HUES64 (cell line): ENCODE data around the gene EGR4.
A peak's percentile ranks its signal among the peaks of the same experiment; 100 is the strongest.

ENCODE experiments used
- H3K27ac ChIP-seq: 2 replicates; pipeline ENCODE4 v1.7.0; 2013; ENCODE audit warnings: low read depth, low read length, inconsistent platforms
- H3K27me3 ChIP-seq: 2 replicates; pipeline ENCODE4 v1.6.1; 2013; ENCODE audit warnings: mild to moderate bottlenecking, low read length; ENCODE audit not compliant: insufficient read depth
- H3K36me3 ChIP-seq: 2 replicates; pipeline ENCODE4 v1.6.1; 2013; ENCODE audit warnings: mild to moderate bottlenecking, low read length; ENCODE audit not compliant: insufficient read depth
- H3K4me1 ChIP-seq: 2 replicates; pipeline ENCODE4 v1.6.1; 2013; ENCODE audit warnings: mild to moderate bottlenecking, low read length, moderate library complexity; ENCODE audit not compliant: insufficient read depth
- H3K4me3 ChIP-seq: 2 replicates; pipeline ENCODE4 v1.5.1; 2013; ENCODE audit warnings: mild to moderate bottlenecking, low read length, moderate library complexity
- H3K9ac ChIP-seq: 2 replicates; pipeline ENCODE4 v1.6.1; 2013; ENCODE audit warnings: mild to moderate bottlenecking, low read depth, low read length
- H3K9me3 ChIP-seq: 2 replicates; pipeline ENCODE4 v1.6.1; 2013; ENCODE audit warnings: low read depth, low read length; ENCODE audit not compliant: insufficient read depth
- WGBS: fragments of 150-250, 120-280 bp; methylation state at CpG from one replicate; pipeline ENCODE4 v1.1.7; 2013; ENCODE audit warnings: missing lambda C conversion rate; 5-methylcytosine and 5-hydroxymethylcytosine counted together

EGR4 gene

GRCh38 chr2:73272270-73272669 lies 21.1 kb downstream of the EGR4 start:
- H3K36me3 ChIP-seq, result 0 out of 2 replicates have a peak, but pooled peaks cover 1% of the 10 kb centered on the region
- 80% methylated on average over 1 of the region's 1 CpG for WGBS

GRCh38 chr2:73269686-73270465 lies 23.5 kb downstream of the EGR4 start:
- Histone ChIP-seq H3K9ac (peak overlapping the region; percentile 54; the same call in 1 of the 2 replicates), H3K4me1 (no peaks in the 10 kb centered on the region), H3K27me3 (peaks cover 47% of the 10 kb centered on the region), H3K36me3 (no peaks in the 10 kb centered on the region), H3K9me3 (no peaks in the 10 kb centered on the region), H3K27ac (no peak overlapping the region), H3K4me3 (peak overlapping the region; percentile 51)
- 20% methylated on average over 21 of the region's 22 CpGs for WGBS

More at GRCh38 chr2:73272270-73272669, 21.1 kb downstream of the EGR4 start:
- Histone ChIP-seq H3K27me3 (peaks cover 43% of the 10 kb centered on the region), H3K4me1 (no peaks in the 10 kb centered on the region), H3K27ac (no peak overlapping the region), H3K4me3 (no peak overlapping the region), H3K9ac (no peak overlapping the region), H3K9me3 (no peaks in the 10 kb centered on the region)

- WGBS, result 2% methylated on average over 113 of the region's 113 CpGs
- H3K9ac ChIP-seq, result peak overlapping the region; percentile 54; the same call in 1 of the 2 replicates
- no peaks in the 10 kb centered on the region for H3K36me3 ChIP-seq
- H3K9me3 ChIP-seq, result no peaks in the 10 kb centered on the region
- peak overlapping the region; percentile 51 for H3K4me3 ChIP-seq
- H3K27ac ChIP-seq, result no peak overlapping the region
- peaks cover 47% of the 10 kb centered on the region for H3K27me3 ChIP-seq
- no peaks in the 10 kb centered on the region for H3K4me1 ChIP-seq
These were observed 24.3 kb downstream of the EGR4 start for GRCh38 chr2:73268830-73269685.

GRCh38 chr2:73268366-73268829 lies 24.9 kb downstream of the EGR4 start:
- Histone ChIP-seq H3K4me1 (no peaks in the 10 kb centered on the region), H3K9me3 (no peaks in the 10 kb centered on the region), H3K4me3 (peak overlapping the region; percentile 51), H3K27me3 (peaks cover 47% of the 10 kb centered on the region), H3K36me3 (peaks cover 2% of the 10 kb centered on the region; the same call in 1 of the 2 replicates), H3K9ac (no peak overlapping the region), H3K27ac (no peak overlapping the region)
- WGBS, result 33% methylated on average over 14 of the region's 14 CpGs

- Histone ChIP-seq H3K9ac (no peak overlapping the region), H3K36me3 (peaks cover 2% of the 10 kb centered on the region; the same call in 1 of the 2 replicates), H3K4me3 (no peak overlapping the region), H3K27me3 (peaks cover 47% of the 10 kb centered on the region), H3K27ac (no peak overlapping the region), H3K9me3 (no peaks in the 10 kb centered on the region), H3K4me1 (no peaks in the 10 kb centered on the region)
- 98% methylated on average over 4 of the region's 4 CpGs for WGBS
These were observed 26.3 kb downstream of the EGR4 start for GRCh38 chr2:73267008-73267407.

GRCh38 chr2:73266061-73266901 lies 27.1 kb downstream of the EGR4 start:
- Histone ChIP-seq H3K9me3 (no peaks in the 10 kb centered on the region), H3K4me3 (no peak overlapping the region), H3K27me3 (peaks cover 44% of the 10 kb centered on the region), H3K27ac (no peak overlapping the region), H3K4me1 (no peaks in the 10 kb centered on the region), H3K36me3 (peaks cover 2% of the 10 kb centered on the region; the same call in 1 of the 2 replicates), H3K9ac (no peak overlapping the region)
- WGBS, result 92% methylated on average over 26 of the region's 26 CpGs

GRCh38 chr2:73265298-73266060 lies 27.9 kb downstream of the EGR4 start:
- Histone ChIP-seq H3K9me3 (no peaks in the 10 kb centered on the region), H3K36me3 (peaks cover 2% of the 10 kb centered on the region; the same call in 1 of the 2 replicates), H3K9ac (no peak overlapping the region), H3K4me1 (no peaks in the 10 kb centered on the region), H3K27ac (no peak overlapping the region), H3K27me3 (peaks cover 36% of the 10 kb centered on the region), H3K4me3 (no peak overlapping the region)
- 92% methylated on average over 28 of the region's 28 CpGs for WGBS

- WGBS, result 92% methylated on average over 3 of the region's 4 CpGs
- no peak overlapping the region for H3K4me3 ChIP-seq
- no peaks in the 10 kb centered on the region for H3K4me1 ChIP-seq
- no peaks in the 10 kb centered on the region for H3K9me3 ChIP-seq
- no peak overlapping the region for H3K9ac ChIP-seq
- H3K27me3 ChIP-seq, result peaks cover 29% of the 10 kb centered on the region
- peaks cover 2% of the 10 kb centered on the region; the same call in 1 of the 2 replicates for H3K36me3 ChIP-seq
- H3K27ac ChIP-seq, result no peak overlapping the region
These were observed 28.6 kb downstream of the EGR4 start for GRCh38 chr2:73264783-73265182.

GRCh38 chr2:73264332-73264606 lies 29.1 kb downstream of the EGR4 start:
- Histone ChIP-seq H3K9me3 (no peaks in the 10 kb centered on the region), H3K9ac (no peak overlapping the region), H3K27me3 (peaks cover 24% of the 10 kb centered on the region), H3K36me3 (peaks cover 2% of the 10 kb centered on the region; the same call in 1 of the 2 replicates), H3K4me1 (no peaks in the 10 kb centered on the region), H3K4me3 (no peak overlapping the region), H3K27ac (no peak overlapping the region)
- WGBS, result 92% methylated on average over 15 of the region's 15 CpGs
